HCT116 (cell line): Measurements from ENCODE around the gene ARHGAP9.

Source experiments
- ATF3 ChIP-seq: IDR thresholded peaks from 2 replicates; pipeline ENCODE4 v1.6.1; 2012
- CEBPB ChIP-seq: IDR thresholded peaks from 2 replicates; pipeline ENCODE4 v1.6.1; 2012; ENCODE audit warnings: low read depth
- EZH2 ChIP-seq: fragments of 200-600 bp; sonication (generic); IDR thresholded peaks from 2 replicates; pipeline ENCODE4 v1.6.1; 2017; ENCODE audit warnings: antibody characterized with exemption, mixed run types
- JUND ChIP-seq: IDR thresholded peaks from 2 replicates; pipeline ENCODE4 v1.6.1; 2012
- POLR2A ChIP-seq: IDR thresholded peaks from 2 replicates; pipeline ENCODE4 v1.7.0; 2011; ENCODE audit warnings: borderline replicate concordance; ENCODE audit not compliant: insufficient read depth, insufficient read length; ENCODE audit errors: extremely low read depth
- POLR2AphosphoS5 ChIP-seq: IDR thresholded peaks from 2 replicates; pipeline ENCODE4 v1.6.1; 2011; ENCODE audit warnings: mild to moderate bottlenecking, low read depth, low read length, moderate library complexity
- RAD21 ChIP-seq: IDR thresholded peaks from 2 replicates; pipeline ENCODE4 v1.6.1; 2012; ENCODE audit warnings: low read depth, mild to moderate bottlenecking
- REST ChIP-seq: IDR thresholded peaks from 2 replicates; pipeline ENCODE4 v1.6.1; 2012; ENCODE audit warnings: low read depth
- SP1 ChIP-seq: IDR thresholded peaks from 2 replicates; pipeline ENCODE4 v1.6.1; 2012; ENCODE audit warnings: low read depth
- SRF ChIP-seq: IDR thresholded peaks from 2 replicates; pipeline ENCODE4 v1.6.1; 2012; ENCODE audit warnings: low read depth
- YY1 ChIP-seq: IDR thresholded peaks from 2 replicates; pipeline ENCODE4 v1.6.1; 2011; ENCODE audit warnings: low read length, low read depth, moderate library complexity, mild to moderate bottlenecking; ENCODE audit not compliant: insufficient replicate concordance; ENCODE audit errors: extremely low read depth
- ZFX ChIP-seq: fragments of 450-650 bp; IDR thresholded peaks from 2 replicates; pipeline ENCODE4 v1.6.1; 2017
- TF ChIP-seq, protein P1 (sequence below), 3 experiments: fragments of 200-600 bp in 1 of 3; sonication (generic) in 1 of 3; IDR thresholded peaks in 2 of 3; conservative IDR thresholded peaks in 1 of 3; 2 replicates each; pipeline ENCODE4 v1.5.1; 2012 to 2017; ENCODE audit warnings: low read depth in 2 of 3, low read length in 2 of 3, antibody characterized with exemption in 1 of 3, borderline replicate concordance in 1 of 3, control low read depth in 1 of 3, mild to moderate bottlenecking in 1 of 3, mixed read lengths in 1 of 3, mixed run types in 1 of 3, moderate library complexity in 1 of 3; ENCODE audit not compliant: insufficient read depth in 1 of 3
- TF ChIP-seq, protein P2 (sequence below): IDR thresholded peaks from 2 replicates; pipeline ENCODE4 v1.6.1; 2011; ENCODE audit warnings: mild to moderate bottlenecking, low read length, moderate library complexity; ENCODE audit not compliant: insufficient replicate concordance; ENCODE audit errors: extremely low read depth

- TF ChIP-seq, protein P1, sequence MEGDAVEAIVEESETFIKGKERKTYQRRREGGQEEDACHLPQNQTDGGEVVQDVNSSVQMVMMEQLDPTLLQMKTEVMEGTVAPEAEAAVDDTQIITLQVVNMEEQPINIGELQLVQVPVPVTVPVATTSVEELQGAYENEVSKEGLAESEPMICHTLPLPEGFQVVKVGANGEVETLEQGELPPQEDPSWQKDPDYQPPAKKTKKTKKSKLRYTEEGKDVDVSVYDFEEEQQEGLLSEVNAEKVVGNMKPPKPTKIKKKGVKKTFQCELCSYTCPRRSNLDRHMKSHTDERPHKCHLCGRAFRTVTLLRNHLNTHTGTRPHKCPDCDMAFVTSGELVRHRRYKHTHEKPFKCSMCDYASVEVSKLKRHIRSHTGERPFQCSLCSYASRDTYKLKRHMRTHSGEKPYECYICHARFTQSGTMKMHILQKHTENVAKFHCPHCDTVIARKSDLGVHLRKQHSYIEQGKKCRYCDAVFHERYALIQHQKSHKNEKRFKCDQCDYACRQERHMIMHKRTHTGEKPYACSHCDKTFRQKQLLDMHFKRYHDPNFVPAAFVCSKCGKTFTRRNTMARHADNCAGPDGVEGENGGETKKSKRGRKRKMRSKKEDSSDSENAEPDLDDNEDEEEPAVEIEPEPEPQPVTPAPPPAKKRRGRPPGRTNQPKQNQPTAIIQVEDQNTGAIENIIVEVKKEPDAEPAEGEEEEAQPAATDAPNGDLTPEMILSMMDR (IDR thresholded peaks at IDR 0.05 in 2 of 3, conservative IDR thresholded peaks at IDR 0.05 in 1 of 3; ENCODE audit: borderline replicate concordance in 1 of 3, insufficient read depth in 1 of 3, low read depth in 2 of 3, low read length in 2 of 3), result no peak
- TF ChIP-seq EZH2 (no peak), JUND (no peak), REST (no peak), RAD21 (no peak), POLR2A (no peak), YY1 (no peak), CEBPB (no peak), SP1 (no peak), ZFX (no peak), POLR2AphosphoS5 (no peak), ATF3 (no peak), SRF (no peak)
- TF ChIP-seq, protein P2, sequence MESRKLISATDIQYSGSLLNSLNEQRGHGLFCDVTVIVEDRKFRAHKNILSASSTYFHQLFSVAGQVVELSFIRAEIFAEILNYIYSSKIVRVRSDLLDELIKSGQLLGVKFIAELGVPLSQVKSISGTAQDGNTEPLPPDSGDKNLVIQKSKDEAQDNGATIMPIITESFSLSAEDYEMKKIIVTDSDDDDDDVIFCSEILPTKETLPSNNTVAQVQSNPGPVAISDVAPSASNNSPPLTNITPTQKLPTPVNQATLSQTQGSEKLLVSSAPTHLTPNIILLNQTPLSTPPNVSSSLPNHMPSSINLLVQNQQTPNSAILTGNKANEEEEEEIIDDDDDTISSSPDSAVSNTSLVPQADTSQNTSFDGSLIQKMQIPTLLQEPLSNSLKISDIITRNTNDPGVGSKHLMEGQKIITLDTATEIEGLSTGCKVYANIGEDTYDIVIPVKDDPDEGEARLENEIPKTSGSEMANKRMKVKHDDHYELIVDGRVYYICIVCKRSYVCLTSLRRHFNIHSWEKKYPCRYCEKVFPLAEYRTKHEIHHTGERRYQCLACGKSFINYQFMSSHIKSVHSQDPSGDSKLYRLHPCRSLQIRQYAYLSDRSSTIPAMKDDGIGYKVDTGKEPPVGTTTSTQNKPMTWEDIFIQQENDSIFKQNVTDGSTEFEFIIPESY, result no peak
Measured at GRCh38 chr12:57474862-57475261, 4.8 kb downstream of the ARHGAP9 start.
